Calu3 (cell line): Measurements from ENCODE around the gene RBBP5. TPM values are rescaled to one million over a fixed set of nuclear protein-coding genes. Genes with fewer than 3 reads are reported as not detected.

Experiments
- BruUV-seq: library from RNA; stranded (reverse); fragments of 400-500 nt; replicated peaks from 2 replicates; lab custom pipeline; 2021; lab: Mats Ljungman, UMichigan
- CTCF ChIA-PET: fragments of 300-600 bp; sonication (Branson Sonifier 250); formaldehyde crosslinking; loops from one replicate; lab custom pipeline; 2022; ENCODE audit warnings: antibody characterized with exemption; lab: Charles Lee
- DNase-seq: peaks from one replicate; pipeline ENCODE4 v3.0.0; 2022
- H3K27ac Mint-ChIP-seq: one replicate; pipeline ENCODE4 v1.8.0; 2022; ENCODE audit warnings: mixed read lengths; ENCODE audit not compliant: unreplicated experiment
- H3K27me3 Mint-ChIP-seq: one replicate; pipeline ENCODE4 v1.8.0; 2022; ENCODE audit warnings: mixed read lengths; ENCODE audit not compliant: unreplicated experiment
- H3K36me3 Mint-ChIP-seq: one replicate; pipeline ENCODE4 v1.8.0; 2022; ENCODE audit warnings: mild to moderate bottlenecking, moderate library complexity, mixed read lengths; ENCODE audit not compliant: insufficient read depth, unreplicated experiment
- H3K4me1 Mint-ChIP-seq: one replicate; pipeline ENCODE4 v1.8.0; 2022; ENCODE audit warnings: mild to moderate bottlenecking, low read depth, mixed read lengths; ENCODE audit not compliant: unreplicated experiment
- H3K4me3 Mint-ChIP-seq: one replicate; pipeline ENCODE4 v1.8.0; 2022; ENCODE audit warnings: mild to moderate bottlenecking, low read depth, moderate library complexity, mixed read lengths; ENCODE audit not compliant: unreplicated experiment
- H3K9me3 Mint-ChIP-seq: one replicate; pipeline ENCODE4 v1.8.0; 2022; ENCODE audit warnings: low read depth, mixed read lengths; ENCODE audit not compliant: unreplicated experiment
- intact Hi-C: fragments of 100-400 bp; cut with micrococcal nuclease; formaldehyde crosslinking; loops from one replicate; pipeline ENCODE4 v1.10.0; 2022; ENCODE audit not compliant: unreplicated experiment
- total RNA-seq: library from RNA; stranded (reverse); gene quantifications from 2 replicates; pipeline ENCODE4 v1.2.3, GENCODE V29; 2022
- TF ChIP-seq, protein P1 (sequence below): fragments of 200-600 bp; IDR thresholded peaks from one replicate; pipeline ENCODE4 v1.8.0; 2022; ENCODE audit warnings: antibody characterized with exemption; ENCODE audit not compliant: unreplicated experiment

The RBBP5 gene
- total RNA-seq, 1 experiment from 2014 or later, result 22.0 TPM

DNA sequence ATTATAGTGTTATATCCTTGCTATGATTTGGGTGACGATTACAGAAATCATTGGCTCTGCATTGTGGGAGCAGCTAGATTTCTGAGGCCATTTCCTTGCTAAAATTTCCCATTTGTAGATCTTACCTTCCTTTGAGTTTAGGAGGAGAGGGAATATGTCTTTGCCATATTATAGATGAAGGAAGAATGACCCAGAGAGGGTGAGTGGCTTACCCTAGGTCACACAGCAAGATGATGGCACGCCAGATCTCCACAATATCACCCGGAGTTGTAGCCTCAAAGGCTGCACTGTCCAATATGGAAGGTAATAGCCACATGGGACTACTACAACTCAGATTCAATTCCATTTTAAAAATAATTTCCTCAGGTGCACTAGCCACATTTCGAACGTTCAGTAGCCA is 68.5 kb downstream of the RBBP5 start:
- H3K27me3 Mint-ChIP-seq, result peaks cover 100% of the 10 kb centered on the region
- H3K27ac Mint-ChIP-seq, result no peak overlapping the region
- BruUV-seq, result no TSS peak
- no peaks in the 10 kb centered on the region for H3K9me3 Mint-ChIP-seq
- CTCF ChIA-PET, result no interaction called here
- H3K36me3 Mint-ChIP-seq, result no peaks in the 10 kb centered on the region
- TF ChIP-seq, protein P1, sequence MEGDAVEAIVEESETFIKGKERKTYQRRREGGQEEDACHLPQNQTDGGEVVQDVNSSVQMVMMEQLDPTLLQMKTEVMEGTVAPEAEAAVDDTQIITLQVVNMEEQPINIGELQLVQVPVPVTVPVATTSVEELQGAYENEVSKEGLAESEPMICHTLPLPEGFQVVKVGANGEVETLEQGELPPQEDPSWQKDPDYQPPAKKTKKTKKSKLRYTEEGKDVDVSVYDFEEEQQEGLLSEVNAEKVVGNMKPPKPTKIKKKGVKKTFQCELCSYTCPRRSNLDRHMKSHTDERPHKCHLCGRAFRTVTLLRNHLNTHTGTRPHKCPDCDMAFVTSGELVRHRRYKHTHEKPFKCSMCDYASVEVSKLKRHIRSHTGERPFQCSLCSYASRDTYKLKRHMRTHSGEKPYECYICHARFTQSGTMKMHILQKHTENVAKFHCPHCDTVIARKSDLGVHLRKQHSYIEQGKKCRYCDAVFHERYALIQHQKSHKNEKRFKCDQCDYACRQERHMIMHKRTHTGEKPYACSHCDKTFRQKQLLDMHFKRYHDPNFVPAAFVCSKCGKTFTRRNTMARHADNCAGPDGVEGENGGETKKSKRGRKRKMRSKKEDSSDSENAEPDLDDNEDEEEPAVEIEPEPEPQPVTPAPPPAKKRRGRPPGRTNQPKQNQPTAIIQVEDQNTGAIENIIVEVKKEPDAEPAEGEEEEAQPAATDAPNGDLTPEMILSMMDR, result no peak
- DNase-seq, result no peak
- H3K4me3 Mint-ChIP-seq, result no peak overlapping the region
- intact Hi-C loops, result no loop called here
- no peaks in the 10 kb centered on the region for H3K4me1 Mint-ChIP-seq

DNA sequence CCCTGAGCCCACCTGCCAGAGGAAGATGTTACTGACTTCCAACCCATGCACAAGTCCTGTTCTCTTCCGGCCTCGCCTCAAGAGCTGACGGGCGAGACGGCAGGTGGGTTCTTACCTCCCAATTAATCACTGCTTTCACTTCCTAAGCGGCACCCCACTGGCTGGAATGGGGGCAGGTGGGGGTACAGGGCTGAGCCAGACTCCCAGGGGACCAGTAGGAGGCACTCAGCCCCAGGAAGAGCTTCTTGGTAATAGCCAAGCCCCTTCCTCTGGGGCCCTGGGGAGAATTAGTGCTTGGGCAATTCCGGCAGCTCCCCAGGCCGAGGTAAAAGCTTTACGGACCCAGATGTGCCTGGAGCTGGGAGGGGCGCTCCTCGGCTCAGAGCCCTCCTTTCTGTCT is 69.1 kb downstream of the RBBP5 start:
- DNase-seq, result no peak
- Mint-ChIP-seq H3K27ac (no peak overlapping the region), H3K36me3 (no peaks in the 10 kb centered on the region), H3K4me1 (no peaks in the 10 kb centered on the region), H3K9me3 (no peaks in the 10 kb centered on the region), H3K27me3 (peaks cover 100% of the 10 kb centered on the region), H3K4me3 (no peak overlapping the region)
- intact Hi-C loops, result no loop called here
- CTCF ChIA-PET, result interaction anchor here (0.6 to 1.5 kb wide), 2 partner anchors 9 to 218 kb away, joined by 4 read pairs; no protein-coding TSS in a partner anchor
- TF ChIP-seq, protein P1, result no peak
- BruUV-seq, result no TSS peak

DNA sequence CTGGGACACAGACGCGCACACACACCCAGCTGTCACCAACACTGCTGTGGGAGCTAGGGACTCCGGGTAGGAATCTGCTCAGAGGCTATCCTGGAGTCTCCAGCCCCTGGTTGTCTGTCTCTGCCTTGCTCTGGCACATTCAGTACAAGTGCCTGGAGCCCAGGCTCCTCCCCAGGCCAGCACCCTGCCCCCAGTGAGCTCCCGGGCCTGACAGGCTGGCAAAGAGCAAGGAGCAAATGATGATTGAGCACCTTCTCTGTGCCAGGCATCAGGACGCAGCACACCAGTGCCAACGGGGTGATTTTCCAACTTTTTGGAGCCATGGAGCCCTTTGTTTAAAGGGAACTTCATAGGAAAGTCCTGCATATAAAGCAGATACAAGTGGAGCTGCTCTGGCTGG is 72.3 kb downstream of the RBBP5 start:
- Mint-ChIP-seq H3K27ac (no peak overlapping the region), H3K27me3 (peaks cover 100% of the 10 kb centered on the region), H3K4me3 (no peak overlapping the region), H3K36me3 (no peaks in the 10 kb centered on the region), H3K9me3 (no peaks in the 10 kb centered on the region), H3K4me1 (no peaks in the 10 kb centered on the region)
- intact Hi-C loops, result no loop called here
- CTCF ChIA-PET, result interaction anchor here (0.6 kb wide), 1 partner anchor 20 kb away, joined by 3 read pairs; no protein-coding TSS in a partner anchor
- TF ChIP-seq, protein P1, result no peak
- DNase-seq, result no peak
- no TSS peak for BruUV-seq

DNA sequence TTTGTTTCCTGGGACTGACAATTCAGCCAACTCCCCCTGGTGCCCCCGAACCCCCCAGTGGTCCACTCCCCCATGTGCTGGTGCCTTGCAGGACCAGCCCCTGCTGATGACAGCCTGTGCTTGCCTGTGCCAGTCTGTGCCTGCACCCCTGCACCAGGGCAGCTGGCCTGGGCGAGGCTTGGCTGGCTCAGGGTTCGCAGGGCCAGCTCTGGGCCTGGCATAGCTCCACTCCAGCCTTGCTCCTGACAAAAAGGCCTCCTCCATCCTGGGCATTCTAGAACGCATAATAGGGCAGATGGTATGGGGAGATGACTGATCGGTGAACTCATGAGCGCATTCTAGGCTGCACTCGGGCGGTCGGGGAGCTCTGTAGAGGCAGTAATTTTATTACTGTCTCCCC is 73.4 kb downstream of the RBBP5 start:
- no peaks in the 10 kb centered on the region for H3K36me3 Mint-ChIP-seq
- H3K27ac Mint-ChIP-seq, result no peak overlapping the region
- H3K9me3 Mint-ChIP-seq, result no peaks in the 10 kb centered on the region
- H3K27me3 Mint-ChIP-seq, result peaks cover 100% of the 10 kb centered on the region
- CTCF ChIA-PET, result interaction anchor here (0.7 to 1.2 kb wide), 2 partner anchors 14 to 106 kb away, joined by 3 to 4 read pairs; no protein-coding TSS in a partner anchor
- no peak overlapping the region for H3K4me3 Mint-ChIP-seq
- H3K4me1 Mint-ChIP-seq, result no peaks in the 10 kb centered on the region
- intact Hi-C loops, result no loop called here
- no TSS peak for BruUV-seq
- no peak for DNase-seq
- TF ChIP-seq, protein P1, result no peak
